NK-92 (cell line): ENCODE measurements around the gene C18orf63.
"Not testable (repeated sequence)": the region's sequence is repeated elsewhere in the genome, so short reads cannot be mapped to it uniquely, and the experiment has no call there.

ENCODE experiments used
- DNase-seq: peaks from one replicate; lab custom pipeline; 2025; ENCODE audit not compliant: unreplicated experiment; lab: John Stamatoyannopoulos, UW

The C18orf63 gene

GRCh38 chr18:74315464-74316256, at the start of gene C18orf63:
Gene C18orf63, plus strand, starts transcription at chr18:74315839. Its CDS starts 2,027 bp downstream, at chr18:74317866.
- no peak for DNase-seq

- DNase-seq, result no peak
Observed at GRCh38 chr18:74266161-74266560, 49.5 kb upstream of the C18orf63 start.

GRCh38 chr18:74268175-74268574, 47.5 kb upstream of the C18orf63 start:
- no peak for DNase-seq

GRCh38 chr18:74268933-74269620, 46.6 kb upstream of the C18orf63 start:
- DNase-seq, result no peak

- DNase-seq, result no peak
Observed at GRCh38 chr18:74271635-74272034, 44.0 kb upstream of the C18orf63 start.

GRCh38 chr18:74273394-74273793, 42.2 kb upstream of the C18orf63 start:
- DNase-seq, result no peak

GRCh38 chr18:74274700-74275099, 40.9 kb upstream of the C18orf63 start:
- DNase-seq, result no peak

- DNase-seq, result no peak
Observed at GRCh38 chr18:74275736-74276135, 39.9 kb upstream of the C18orf63 start.

GRCh38 chr18:74276609-74277008, 39.0 kb upstream of the C18orf63 start:
- no peak for DNase-seq

- no peak for DNase-seq
Observed at GRCh38 chr18:74277296-74277695, 38.3 kb upstream of the C18orf63 start.

GRCh38 chr18:74278058-74278457, 37.6 kb upstream of the C18orf63 start:
- DNase-seq, result no peak

GRCh38 chr18:74278983-74279382, 36.7 kb upstream of the C18orf63 start:
- DNase-seq, result no peak

- DNase-seq, result no peak
Observed at GRCh38 chr18:74281011-74281979, 34.3 kb upstream of the C18orf63 start.

- DNase-seq, result no peak
Observed at GRCh38 chr18:74281980-74282754, 33.5 kb upstream of the C18orf63 start.

GRCh38 chr18:74282755-74283554, 32.7 kb upstream of the C18orf63 start:
- no peak for DNase-seq

- DNase-seq, result no peak
Observed at GRCh38 chr18:74283646-74284045, 32.0 kb upstream of the C18orf63 start.

- DNase-seq, result no peak
Observed at GRCh38 chr18:74284191-74284979, 31.3 kb upstream of the C18orf63 start.

GRCh38 chr18:74284980-74285355, 30.7 kb upstream of the C18orf63 start:
- no peak for DNase-seq

GRCh38 chr18:74285583-74285982, 30.1 kb upstream of the C18orf63 start:
- DNase-seq, result not testable (repeated sequence)
